Measurements from ENCODE around the gene PHF21A. TPM values are rescaled to one million over a fixed set of nuclear protein-coding genes. Genes with fewer than 3 reads are reported as not detected.

Gene PHF21A
- 10 to 100 TPM in 5 of 6 donors, under 1 TPM in 1; 0.28 to 19.0 (median 12.3) TPM for polyA plus RNA-seq (ENCODE audit: low read depth in 6 of 6)

- H3K27me3 Mint-ChIP-seq: no peaks in the 10 kb centered on the region
- ATAC-seq (ENCODE audit: low read depth in 2 of 2) (peak; percentile 62), DNase-seq (peak; percentile 89)
- H3K4me1 Mint-ChIP-seq: peaks cover 32 to 41% (median 33%) of the 10 kb centered on the region in 3 donors
- H3K27ac Mint-ChIP-seq: peak within 1 kb of the TSS; percentile 94 to 98 (median 96)
- H3K9me3 Mint-ChIP-seq: no peaks in the 10 kb centered on the region
- no peaks in the 10 kb centered on the region for H3K36me3 Mint-ChIP-seq
- H3K4me3 Mint-ChIP-seq: peak within 1 kb of the TSS; percentile 92 to 98 (median 94)
These were observed at the start of gene PHF21A for GRCh38 chr11:46121301-46121723. PHF21A (minus strand) TSS chr11:46121454; CDS start chr11:46084219, 37,235 bp downstream.

GRCh38 chr11:46170797-46171196 lies 49.5 kb upstream of the PHF21A start:
- Mint-ChIP-seq H3K4me3 (no peak overlapping the region), H3K9me3 (no peaks in the 10 kb centered on the region)
- no peak for DNase-seq

GRCh38 chr11:46162700-46163099 lies 41.4 kb upstream of the PHF21A start:
- no peaks in the 10 kb centered on the region for H3K9me3 Mint-ChIP-seq
- no peaks in the 10 kb centered on the region for H3K4me1 Mint-ChIP-seq
- DNase-seq (no peak), ATAC-seq (ENCODE audit: low read depth in 2 of 2) (no peak)
- H3K36me3 Mint-ChIP-seq: no peaks in the 10 kb centered on the region
- H3K4me3 Mint-ChIP-seq: no peak overlapping the region
- H3K27me3 Mint-ChIP-seq: peaks cover 56 to 73% (median 68%) of the 10 kb centered on the region in 3 donors
- H3K27ac Mint-ChIP-seq: peak overlapping the region in 1 of 6 donors; percentile 22

More at GRCh38 chr11:46170797-46171196, 49.5 kb upstream of the PHF21A start:
- Mint-ChIP-seq H3K27ac (no peak overlapping the region), H3K4me1 (no peaks in the 10 kb centered on the region), H3K27me3 (peaks cover 33 to 57% (median 45%) of the 10 kb centered on the region in 3 donors), H3K36me3 (no peaks in the 10 kb centered on the region)
- no peak for ATAC-seq (ENCODE audit: low read depth in 2 of 2)

DNA sequence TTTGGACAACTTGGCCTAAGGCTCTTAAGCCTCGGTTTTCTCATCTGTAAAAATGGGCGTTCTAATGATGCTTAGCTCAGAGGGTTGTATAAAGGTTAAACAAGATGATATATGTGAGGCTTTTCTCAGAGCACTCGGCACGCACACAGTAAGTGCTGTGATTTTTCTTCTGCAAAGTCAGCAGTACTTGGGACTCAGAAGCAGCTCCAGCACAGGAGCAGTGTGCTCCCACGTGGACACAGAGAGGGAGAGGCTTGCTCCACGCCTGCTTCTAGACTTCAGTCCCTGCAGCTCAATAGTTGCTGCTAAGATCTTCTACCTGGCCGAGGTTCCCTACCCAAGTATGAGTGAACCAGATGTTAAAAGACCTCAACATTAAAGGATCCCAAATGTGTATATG lies 39.9 kb upstream of the PHF21A start:
- H3K9me3 Mint-ChIP-seq: peaks cover 0 to under 1% (median 0%) of the 10 kb centered on the region in 7 donors
- DNase-seq: no peak
- ATAC-seq (ENCODE audit: low read depth in 2 of 2): no peak
- no peak overlapping the region for H3K4me3 Mint-ChIP-seq
- peaks cover 48 to 64% (median 58%) of the 10 kb centered on the region in 3 donors for H3K27me3 Mint-ChIP-seq
- H3K4me1 Mint-ChIP-seq: no peaks in the 10 kb centered on the region
- no peaks in the 10 kb centered on the region for H3K36me3 Mint-ChIP-seq
- H3K27ac Mint-ChIP-seq: peak overlapping the region in 1 of 6 donors; percentile 51

GRCh38 chr11:46160100-46160499 lies 38.8 kb upstream of the PHF21A start:
- Mint-ChIP-seq H3K4me3 (no peak overlapping the region), H3K4me1 (no peaks in the 10 kb centered on the region), H3K36me3 (no peaks in the 10 kb centered on the region), H3K27ac (no peak overlapping the region), H3K9me3 (peaks cover 0 to 3% (median 0%) of the 10 kb centered on the region in 7 donors), H3K27me3 (peaks cover 38 to 53% (median 49%) of the 10 kb centered on the region in 3 donors)
- ATAC-seq (ENCODE audit: low read depth in 2 of 2) (no peak), DNase-seq (no peak)

DNA sequence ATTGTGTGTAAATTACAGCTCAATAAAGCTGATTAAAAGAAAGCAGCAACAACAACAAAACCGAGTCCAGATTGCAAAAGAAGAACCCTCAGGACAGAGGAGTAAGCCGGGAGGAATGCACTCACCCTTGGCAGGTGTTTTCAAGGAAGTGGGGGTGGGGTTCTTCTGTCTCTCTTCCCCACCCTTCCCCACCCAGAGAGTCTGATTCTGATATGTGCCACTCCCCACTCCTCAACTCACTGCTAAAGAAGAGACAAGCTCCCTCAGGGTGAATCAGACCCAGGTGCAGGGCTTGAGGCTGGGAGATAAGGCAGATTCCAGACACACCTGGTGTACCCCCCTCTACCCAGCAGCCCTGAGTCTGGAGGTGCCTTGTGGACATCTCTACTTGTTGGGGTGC lies 38.4 kb upstream of the PHF21A start:
- Mint-ChIP-seq H3K4me3 (no peak overlapping the region), H3K27me3 (peaks cover 34 to 49% (median 48%) of the 10 kb centered on the region in 3 donors), H3K27ac (no peak overlapping the region), H3K9me3 (peaks cover 0 to 3% (median 0%) of the 10 kb centered on the region in 7 donors), H3K4me1 (no peaks in the 10 kb centered on the region), H3K36me3 (no peaks in the 10 kb centered on the region)
- ATAC-seq (ENCODE audit: low read depth in 2 of 2) (no peak), DNase-seq (no peak)

GRCh38 chr11:46149826-46150225 lies 28.6 kb upstream of the PHF21A start:
- Mint-ChIP-seq H3K4me1 (no peaks in the 10 kb centered on the region), H3K36me3 (no peaks in the 10 kb centered on the region), H3K27ac (no peak overlapping the region), H3K27me3 (peaks cover 38 to 46% (median 43%) of the 10 kb centered on the region in 3 donors), H3K9me3 (peaks cover 0 to 12% (median 3%) of the 10 kb centered on the region in 7 donors), H3K4me3 (no peak overlapping the region)
- ATAC-seq (ENCODE audit: low read depth in 2 of 2) (no peak), DNase-seq (no peak)

- Mint-ChIP-seq H3K4me1 (no peaks in the 10 kb centered on the region), H3K27me3 (peaks cover 38 to 47% (median 46%) of the 10 kb centered on the region in 3 donors), H3K27ac (no peak overlapping the region), H3K9me3 (peaks cover 0 to 12% (median 3%) of the 10 kb centered on the region in 7 donors), H3K36me3 (no peaks in the 10 kb centered on the region), H3K4me3 (no peak overlapping the region)
- ATAC-seq (ENCODE audit: low read depth in 2 of 2) (no peak), DNase-seq (no peak)
These were observed 28.1 kb upstream of the PHF21A start for GRCh38 chr11:46149342-46149741.

- Mint-ChIP-seq H3K36me3 (no peaks in the 10 kb centered on the region), H3K4me3 (no peak overlapping the region), H3K27ac (no peak overlapping the region), H3K9me3 (no peaks in the 10 kb centered on the region), H3K27me3 (peaks cover 16 to 34% (median 21%) of the 10 kb centered on the region in 3 donors), H3K4me1 (no peaks in the 10 kb centered on the region)
- DNase-seq (no peak), ATAC-seq (ENCODE audit: low read depth in 2 of 2) (no peak)
These were observed 23.5 kb upstream of the PHF21A start for GRCh38 chr11:46144741-46145140.

DNA sequence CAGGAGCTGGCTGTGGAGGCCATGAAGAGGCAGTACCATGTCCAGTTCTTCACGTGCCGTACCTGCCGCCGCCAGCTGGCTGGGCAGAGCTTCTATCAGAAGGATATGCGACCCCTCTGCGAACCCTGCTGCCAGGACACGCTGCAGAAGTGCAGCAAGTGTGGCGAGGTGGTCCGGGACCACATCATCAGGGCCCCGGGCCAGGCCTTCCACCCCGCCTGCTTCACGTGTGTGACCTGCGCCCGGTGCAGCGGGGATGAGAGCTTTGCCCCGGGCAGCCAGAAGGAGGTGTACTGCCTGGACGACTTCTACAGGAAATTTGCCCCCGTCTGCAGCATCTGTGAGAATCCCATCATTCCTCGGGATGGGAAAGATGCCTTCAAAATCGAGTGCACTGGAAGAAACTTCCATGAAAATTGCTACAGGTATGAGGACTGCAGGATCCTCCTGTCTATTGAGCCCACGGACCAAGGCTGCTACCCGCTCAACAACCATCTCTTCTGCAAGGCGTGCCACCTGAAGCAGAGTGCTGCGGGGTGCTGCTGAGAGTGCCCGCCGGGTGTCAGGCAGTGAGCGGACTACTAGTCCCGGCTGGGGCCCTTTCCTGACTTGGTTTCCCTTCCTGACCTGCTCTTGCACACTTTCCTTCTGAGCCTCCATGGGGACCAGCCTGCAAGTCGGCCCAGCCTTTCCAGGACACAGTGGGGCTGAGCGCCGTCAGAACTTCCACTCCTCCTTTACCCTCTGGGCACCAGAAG lies 22.0 kb upstream of the PHF21A start:
- Mint-ChIP-seq H3K36me3 (no peaks in the 10 kb centered on the region), H3K4me1 (no peaks in the 10 kb centered on the region), H3K9me3 (no peaks in the 10 kb centered on the region), H3K27me3 (peaks cover 12 to 27% (median 26%) of the 10 kb centered on the region in 3 donors), H3K4me3 (no peak overlapping the region), H3K27ac (no peak overlapping the region)
- ATAC-seq (ENCODE audit: low read depth in 2 of 2) (no peak), DNase-seq (no peak)

DNA sequence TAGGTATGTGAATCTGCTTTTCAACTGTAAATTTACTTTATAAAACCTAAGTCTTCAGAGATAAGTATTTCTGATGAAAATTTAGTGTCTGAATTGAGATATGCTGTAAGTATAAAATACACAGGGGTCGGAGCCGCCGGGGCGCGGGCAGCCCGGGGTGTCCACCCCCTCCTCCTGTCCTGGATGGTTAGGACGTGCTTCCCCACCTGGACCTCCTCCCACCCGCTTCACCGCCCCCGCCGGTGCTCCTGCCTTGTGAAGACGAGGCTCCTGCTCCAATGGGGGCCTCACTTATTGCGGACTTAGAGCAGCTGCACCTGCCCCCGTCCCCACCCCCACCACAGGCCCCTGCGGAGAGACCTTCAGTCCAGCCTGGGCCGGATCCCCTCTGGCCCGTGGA lies 21.3 kb upstream of the PHF21A start:
- DNase-seq (no peak), ATAC-seq (ENCODE audit: low read depth in 2 of 2) (no peak)
- Mint-ChIP-seq H3K27me3 (peaks cover 12 to 29% (median 26%) of the 10 kb centered on the region in 3 donors), H3K4me3 (no peak overlapping the region), H3K9me3 (no peaks in the 10 kb centered on the region), H3K27ac (peak overlapping the region in 1 of 6 donors; percentile 81), H3K4me1 (no peaks in the 10 kb centered on the region), H3K36me3 (no peaks in the 10 kb centered on the region)

DNA sequence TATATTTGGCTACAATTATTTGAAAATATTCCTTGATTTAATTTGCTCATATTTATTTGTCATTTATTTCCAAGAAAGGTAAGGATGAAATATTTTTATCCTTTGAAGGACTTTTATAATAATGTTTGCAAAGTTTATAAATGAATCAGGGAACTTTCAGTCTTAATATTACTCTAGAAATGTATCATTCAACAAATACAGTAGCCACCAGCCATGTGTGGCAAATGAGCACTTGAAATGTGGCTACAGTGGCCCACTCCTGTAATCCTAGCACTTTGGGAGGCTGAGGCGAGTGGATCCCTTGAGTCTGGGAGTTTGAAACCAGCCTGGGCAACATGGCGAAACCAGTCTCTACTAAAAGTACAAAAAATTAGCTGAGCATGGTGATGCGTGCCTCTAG lies 20.3 kb upstream of the PHF21A start:
- Mint-ChIP-seq H3K27me3 (peaks cover 11 to 27% (median 17%) of the 10 kb centered on the region in 3 donors), H3K4me3 (no peak overlapping the region), H3K27ac (no peak overlapping the region), H3K36me3 (no peaks in the 10 kb centered on the region), H3K9me3 (no peaks in the 10 kb centered on the region), H3K4me1 (no peaks in the 10 kb centered on the region)
- ATAC-seq (ENCODE audit: low read depth in 2 of 2) (no peak), DNase-seq (no peak)

GRCh38 chr11:46134540-46134939 lies 13.3 kb upstream of the PHF21A start:
- peaks cover 0 to 7% (median 0%) of the 10 kb centered on the region in 3 donors for H3K27me3 Mint-ChIP-seq
- H3K4me3 Mint-ChIP-seq: no peak overlapping the region
- no peaks in the 10 kb centered on the region for H3K4me1 Mint-ChIP-seq
- DNase-seq (no peak), ATAC-seq (ENCODE audit: low read depth in 2 of 2) (no peak)
- H3K9me3 Mint-ChIP-seq: no peaks in the 10 kb centered on the region
- H3K36me3 Mint-ChIP-seq: no peaks in the 10 kb centered on the region
- no peak overlapping the region for H3K27ac Mint-ChIP-seq

- no peak for DNase-seq
- no peaks in the 10 kb centered on the region for H3K4me1 Mint-ChIP-seq
- no peaks in the 10 kb centered on the region for H3K36me3 Mint-ChIP-seq
- no peaks in the 10 kb centered on the region for H3K9me3 Mint-ChIP-seq
- H3K27ac Mint-ChIP-seq: peak overlapping the region in 1 of 6 donors; percentile 16
- no peak for ATAC-seq (ENCODE audit: low read depth in 2 of 2)
- peaks cover 0 to 7% (median 0%) of the 10 kb centered on the region in 3 donors for H3K27me3 Mint-ChIP-seq
- no peak overlapping the region for H3K4me3 Mint-ChIP-seq
These were observed 12.8 kb upstream of the PHF21A start for GRCh38 chr11:46134061-46134460.
